Measurements from ENCODE around the gene IRF4.

The IRF4 gene

DNA sequence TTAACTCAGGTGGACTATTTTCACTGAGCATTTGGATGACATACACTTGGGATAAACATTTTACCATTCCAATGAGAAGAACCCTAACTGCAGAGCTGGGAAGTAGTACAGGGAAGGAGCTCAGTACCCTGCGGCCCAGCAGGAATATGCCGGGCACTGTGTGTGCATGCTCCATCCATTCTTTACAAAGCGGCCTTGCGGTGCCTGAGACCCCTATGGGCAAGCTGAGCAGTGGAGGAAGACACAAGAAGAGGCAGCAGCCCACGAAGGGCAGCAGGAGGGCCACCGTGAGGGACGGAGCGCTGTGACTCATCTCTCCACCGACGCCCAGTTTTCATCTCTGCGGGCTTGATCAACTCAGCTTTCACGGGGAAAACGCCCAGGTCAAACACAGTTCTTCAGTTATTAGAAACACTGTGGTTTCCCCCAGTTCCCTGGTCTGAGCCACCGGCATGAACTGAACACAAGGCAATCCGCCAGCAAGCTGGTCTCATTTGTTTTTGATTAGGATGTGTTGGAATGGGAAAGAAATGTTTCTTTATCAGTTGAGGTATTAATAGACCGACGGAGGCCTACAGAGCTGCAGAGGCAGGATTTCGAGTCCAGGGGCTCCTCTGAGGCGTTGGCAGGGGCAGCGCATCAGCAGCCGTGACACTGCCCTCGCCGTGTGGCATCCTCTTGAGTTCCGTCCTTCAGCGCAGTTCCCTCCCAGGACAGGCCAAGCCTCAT lies 44.9 kb downstream of the IRF4 start:
- in situ Hi-C loops (cut with MboI; ENCODE audit: low sequenced_read_pairs, unreplicated experiment): no loop called here
- DNase-seq (ENCODE audit: low spot score): no peak
- TF ChIP-seq, protein P1, sequence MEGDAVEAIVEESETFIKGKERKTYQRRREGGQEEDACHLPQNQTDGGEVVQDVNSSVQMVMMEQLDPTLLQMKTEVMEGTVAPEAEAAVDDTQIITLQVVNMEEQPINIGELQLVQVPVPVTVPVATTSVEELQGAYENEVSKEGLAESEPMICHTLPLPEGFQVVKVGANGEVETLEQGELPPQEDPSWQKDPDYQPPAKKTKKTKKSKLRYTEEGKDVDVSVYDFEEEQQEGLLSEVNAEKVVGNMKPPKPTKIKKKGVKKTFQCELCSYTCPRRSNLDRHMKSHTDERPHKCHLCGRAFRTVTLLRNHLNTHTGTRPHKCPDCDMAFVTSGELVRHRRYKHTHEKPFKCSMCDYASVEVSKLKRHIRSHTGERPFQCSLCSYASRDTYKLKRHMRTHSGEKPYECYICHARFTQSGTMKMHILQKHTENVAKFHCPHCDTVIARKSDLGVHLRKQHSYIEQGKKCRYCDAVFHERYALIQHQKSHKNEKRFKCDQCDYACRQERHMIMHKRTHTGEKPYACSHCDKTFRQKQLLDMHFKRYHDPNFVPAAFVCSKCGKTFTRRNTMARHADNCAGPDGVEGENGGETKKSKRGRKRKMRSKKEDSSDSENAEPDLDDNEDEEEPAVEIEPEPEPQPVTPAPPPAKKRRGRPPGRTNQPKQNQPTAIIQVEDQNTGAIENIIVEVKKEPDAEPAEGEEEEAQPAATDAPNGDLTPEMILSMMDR (IDR thresholded peaks at IDR 0.05; ENCODE audit: borderline replicate concordance, control extremely low read depth, extremely low read depth, insufficient read depth, missing control alignments): no peak

DNA sequence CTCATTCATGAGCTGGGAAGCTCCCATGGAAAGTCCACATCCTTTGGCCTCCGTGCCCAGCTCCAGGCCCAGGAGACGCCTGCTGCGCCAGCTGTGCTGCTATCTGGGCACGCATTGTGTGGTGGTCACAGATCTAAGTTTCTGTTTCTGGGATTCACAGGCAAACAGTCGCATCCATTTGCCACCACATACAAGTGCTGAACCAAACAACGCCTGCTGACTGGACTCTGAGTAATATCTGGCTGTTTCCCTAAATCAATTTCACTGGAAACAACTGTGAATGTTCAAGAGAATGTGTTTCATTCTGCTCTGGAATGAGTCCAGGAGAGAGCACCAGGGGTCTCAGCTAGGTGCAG lies 45.5 kb downstream of the IRF4 start:
- TF ChIP-seq, protein P1 (IDR thresholded peaks at IDR 0.05; ENCODE audit: borderline replicate concordance, control extremely low read depth, extremely low read depth, insufficient read depth, missing control alignments): no peak
- DNase-seq (ENCODE audit: low spot score): no peak
- in situ Hi-C loops (cut with MboI; ENCODE audit: low sequenced_read_pairs, unreplicated experiment): no loop called here

DNA sequence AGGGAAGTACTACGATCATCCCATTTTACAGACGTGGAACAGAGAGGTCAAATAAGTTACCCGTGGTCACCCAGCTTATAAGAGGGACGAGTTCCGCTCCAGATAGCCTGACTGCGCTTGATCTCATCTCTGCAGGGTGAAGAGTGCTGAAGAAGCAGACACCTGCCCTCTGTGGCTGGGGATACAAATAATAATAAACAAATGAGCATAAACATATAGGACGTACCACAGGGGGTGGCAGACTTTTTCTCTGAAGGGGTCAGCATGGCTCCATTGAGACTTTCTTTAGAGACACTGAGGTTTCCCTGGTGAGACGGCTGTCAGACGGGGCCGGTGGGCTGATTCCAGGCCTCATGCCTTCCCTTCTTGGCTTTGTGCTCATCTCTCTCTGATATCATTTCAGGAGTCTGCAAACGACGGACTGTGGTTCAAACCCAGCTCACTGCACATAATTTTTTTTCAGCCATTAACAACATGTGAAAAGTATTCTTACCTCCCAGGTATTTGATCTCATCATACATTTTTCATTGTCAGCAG lies 47.1 kb downstream of the IRF4 start:
- in situ Hi-C loops (cut with MboI; ENCODE audit: low sequenced_read_pairs, unreplicated experiment): no loop called here
- TF ChIP-seq, protein P1 (IDR thresholded peaks at IDR 0.05; ENCODE audit: borderline replicate concordance, control extremely low read depth, extremely low read depth, insufficient read depth, missing control alignments): no peak
- DNase-seq (ENCODE audit: low spot score): no peak

DNA sequence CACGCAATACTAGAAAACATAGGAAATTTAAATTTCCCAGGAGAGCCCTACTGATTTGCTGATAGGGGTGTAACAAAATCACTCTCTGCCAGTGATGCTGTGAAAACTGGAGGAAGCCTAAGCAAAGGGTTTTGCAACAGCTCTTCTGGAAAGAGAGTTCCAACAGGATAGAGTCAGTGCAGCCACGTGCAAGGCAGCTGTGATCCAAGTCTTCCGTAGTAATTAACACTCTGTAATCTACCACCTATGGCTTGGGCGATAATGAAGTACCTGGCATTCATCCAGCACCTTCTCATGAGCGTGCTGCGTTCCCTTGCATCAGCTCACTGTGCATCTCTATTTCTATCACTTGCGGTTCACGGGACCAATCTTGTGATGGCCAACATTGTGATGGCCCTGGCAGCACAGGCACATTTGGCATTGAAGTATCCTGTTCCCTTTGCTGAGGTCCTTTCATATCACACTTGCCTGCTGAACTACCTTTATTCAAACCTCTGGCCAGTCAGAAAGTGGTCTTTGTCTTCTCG lies 48.2 kb downstream of the IRF4 start:
- TF ChIP-seq, protein P1 (IDR thresholded peaks at IDR 0.05; ENCODE audit: borderline replicate concordance, control extremely low read depth, extremely low read depth, insufficient read depth, missing control alignments): no peak
- no peak for DNase-seq (ENCODE audit: low spot score)
- in situ Hi-C loops (cut with MboI; ENCODE audit: low sequenced_read_pairs, unreplicated experiment): no loop called here

DNA sequence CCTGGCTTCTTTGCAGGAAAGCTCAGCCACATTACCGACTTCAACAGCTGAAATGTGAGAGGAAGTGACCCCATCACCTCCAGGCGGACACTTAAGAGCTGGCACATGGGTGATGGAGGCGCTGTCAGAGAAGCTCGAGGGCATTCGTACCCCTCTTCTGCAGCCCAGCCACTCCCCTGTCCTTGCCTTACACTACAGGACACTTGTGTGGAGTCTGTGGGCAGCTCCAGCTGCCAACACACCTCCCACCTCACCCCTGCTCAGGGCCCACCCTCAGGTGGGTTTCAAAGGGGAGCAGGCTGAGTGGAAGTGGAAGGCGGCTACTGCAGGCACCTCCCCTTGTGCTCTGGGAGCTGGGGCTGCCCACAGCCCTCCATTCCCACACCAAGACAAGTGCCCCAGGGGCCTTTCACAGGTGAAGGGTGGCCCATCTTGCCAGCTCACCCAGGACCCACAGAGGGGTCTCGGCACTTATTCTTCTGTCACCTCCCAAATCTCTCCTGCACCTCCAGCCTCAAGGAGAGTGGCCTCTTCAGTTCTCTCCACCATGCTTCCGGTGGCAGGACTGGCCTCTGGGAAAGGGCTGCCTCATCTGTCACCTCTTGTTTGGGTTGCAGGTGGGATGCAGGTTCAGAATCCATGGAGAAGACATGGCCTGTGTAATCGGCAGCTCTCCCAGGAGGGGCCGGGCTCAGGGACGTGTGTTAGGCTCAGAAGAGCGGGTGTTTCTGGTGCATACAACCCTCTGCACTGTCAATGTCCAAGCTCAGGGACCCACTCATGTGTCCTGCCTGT lies 49.8 kb downstream of the IRF4 start:
- TF ChIP-seq, protein P1 (IDR thresholded peaks at IDR 0.05; ENCODE audit: borderline replicate concordance, control extremely low read depth, extremely low read depth, insufficient read depth, missing control alignments): no peak
- in situ Hi-C loops (cut with MboI; ENCODE audit: low sequenced_read_pairs, unreplicated experiment): no loop called here
- no peak for DNase-seq (ENCODE audit: low spot score)

GRCh38 chr6:443621-444159 lies 52.1 kb downstream of the IRF4 start:
- in situ Hi-C loops (cut with MboI; ENCODE audit: low sequenced_read_pairs, unreplicated experiment): no loop called here
- TF ChIP-seq, protein P1 (IDR thresholded peaks at IDR 0.05; ENCODE audit: borderline replicate concordance, control extremely low read depth, extremely low read depth, insufficient read depth, missing control alignments): no peak
- DNase-seq (ENCODE audit: low spot score): no peak

Data from GM13976 (cell line).